ENCODE measurements around the gene STON2. TPM values are rescaled to one million over a fixed set of nuclear protein-coding genes. Genes with fewer than 3 reads are reported as not detected.

The STON2 gene
- total and polyA plus RNA-seq, 2 of the 8 experiments (the other 6 are each of a cell fraction or from before 2014, with no cell fraction given) = 8.9 to 50.0 TPM

- no peak overlapping the region for H3K23ac ChIP-seq (ENCODE audit: insufficient read length)
- no peak overlapping the region for H3K4me2 ChIP-seq (ENCODE audit: insufficient read depth in 1 of 2, low read depth in 2 of 2, low read length in 2 of 2)
- FAIRE-seq (no peak), DNase-seq (ENCODE audit: low read depth in 1 of 2, low spot score in 2 of 2) (no peak)
- H3K18ac ChIP-seq (ENCODE audit: extremely low read depth, low read length) = no peak overlapping the region
- H3K4ac ChIP-seq (replicated peaks; ENCODE audit: insufficient read length, low read depth, low read length) = no peak overlapping the region
- no peak overlapping the region for H3K4me3 ChIP-seq (ENCODE audit: extremely low read depth in 1 of 4, insufficient read depth in 2 of 4, low read depth in 3 of 4, low read length in 4 of 4)
- H4K20me1 ChIP-seq (replicated peaks in 1 of 2; ENCODE audit: control insufficient read depth in 1 of 2, insufficient read depth in 2 of 2, low read length in 2 of 2) = no peaks in the 10 kb centered on the region
- TF ChIP-seq CREB1 (IDR thresholded peaks at IDR 0.05) (no peak), RXRA (IDR thresholded peaks at IDR 0.05; ENCODE audit: insufficient read depth, low read depth, low read length) (no peak), TEAD4 (IDR thresholded peaks at IDR 0.05; ENCODE audit: low read depth, low read length) (no peak), NANOG (IDR thresholded peaks at IDR 0.05; ENCODE audit: insufficient read depth, low read depth, low read length, poor library complexity, severe bottlenecking) (no peak)
- no peak overlapping the region for H4K91ac ChIP-seq (replicated peaks; ENCODE audit: insufficient read length, low read length)
- peaks cover 2% of the 10 kb centered on the region; the same call in 1 of the 2 replicates for H3K79me1 ChIP-seq (ENCODE audit: low read depth, low read length)
- H2BK5ac ChIP-seq (ENCODE audit: low read depth, low read length) = no peak overlapping the region
- no peak overlapping the region for H3K9ac ChIP-seq (replicated peaks in 1 of 4; ENCODE audit: extremely low read depth in 1 of 4, low read depth in 3 of 4, low read length in 3 of 4)
- no peak overlapping the region for H2BK20ac ChIP-seq (ENCODE audit: low read length)
- no peaks in the 10 kb centered on the region for H3K23me2 ChIP-seq (ENCODE audit: low read depth, low read length)
- no peak overlapping the region for H4K5ac ChIP-seq (ENCODE audit: insufficient read length, low read depth, low read length)
- H3K14ac ChIP-seq (ENCODE audit: insufficient read length) = no peak overlapping the region
- H2AFZ ChIP-seq (ENCODE audit: low read length) = no peak overlapping the region
- H3K9me3 ChIP-seq (ENCODE audit: insufficient read depth in 2 of 2, low read depth in 1 of 2, low read length in 1 of 2) = no peaks in the 10 kb centered on the region
- no peak overlapping the region for H2BK12ac ChIP-seq (ENCODE audit: low read depth, low read length)
- peaks cover 0 to 15% of the 10 kb centered on the region in 2 experiments; a peak in 3 of 4 replicates for H3K79me2 ChIP-seq (ENCODE audit: control insufficient read depth in 1 of 2, insufficient read depth in 2 of 2, low read length in 2 of 2)
- no peak overlapping the region for H3K56ac ChIP-seq (replicated peaks; ENCODE audit: insufficient read length, low read depth, low read length)
- POLR2A ChIA-PET (ENCODE audit: partially characterized antibody) = no interaction called here
- no peak overlapping the region for H4K8ac ChIP-seq (ENCODE audit: extremely low read depth, insufficient read depth, low read length)
- H3K36me3 ChIP-seq (ENCODE audit: control insufficient read depth in 2 of 4, insufficient read depth in 4 of 4, low read length in 3 of 4) = no peaks in the 10 kb centered on the region
- CTCF ChIA-PET (ENCODE audit: partially characterized antibody) = interaction anchor here (0.8 to 1.6 kb wide), 5 partner anchors 17 to 181 kb away, joined by 3 to 4 read pairs (median 3); no protein-coding TSS in a partner anchor
- no peak overlapping the region for H3K27ac ChIP-seq (ENCODE audit: low read depth, low read length)
- no peaks in the 10 kb centered on the region for H3K4me1 ChIP-seq (replicated peaks in 1 of 4; ENCODE audit: control insufficient read depth in 3 of 4, insufficient read depth in 4 of 4, low read length in 3 of 4)
- H2BK15ac ChIP-seq (ENCODE audit: low read length) = no peak overlapping the region
- H2AK5ac ChIP-seq (ENCODE audit: low read depth, low read length) = no peak overlapping the region
- no peaks in the 10 kb centered on the region for H3K27me3 ChIP-seq (replicated peaks in 1 of 4; ENCODE audit: control insufficient read depth in 3 of 4, extremely low read depth in 1 of 4, insufficient read depth in 3 of 4, low read length in 3 of 4)
- H2BK120ac ChIP-seq (replicated peaks; ENCODE audit: low read depth, low read length) = no peak overlapping the region
Measured at GRCh38 chr14:81351205-81351604, 48.9 kb downstream of the STON2 start.

Measured in H1 (cell line).